ENCODE measurements around the gene RDM1.

Gene RDM1

DNA sequence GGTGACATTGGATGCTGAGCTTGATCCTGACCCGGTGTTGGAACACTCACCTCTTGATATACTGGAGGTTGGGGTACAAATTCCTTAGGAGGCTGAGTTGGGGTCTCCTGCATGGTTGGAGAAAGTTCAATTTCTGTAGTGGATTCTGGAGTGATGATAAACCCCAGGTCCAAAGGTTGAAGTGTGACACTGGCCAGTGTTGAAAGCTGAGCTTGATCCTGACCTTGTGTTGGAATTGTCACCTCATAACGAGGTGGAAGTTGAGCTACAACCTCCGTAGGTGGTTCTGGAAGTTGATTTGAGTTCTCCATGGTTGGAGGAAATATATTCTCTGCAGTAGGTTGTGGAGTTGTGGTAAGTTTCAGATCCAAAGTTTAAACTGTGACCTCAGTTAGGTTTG is 21.2 kb downstream of the RDM1 start:
- H3K4me3 ChIP-seq = no peak overlapping the region
- TF ChIP-seq, protein P1, sequence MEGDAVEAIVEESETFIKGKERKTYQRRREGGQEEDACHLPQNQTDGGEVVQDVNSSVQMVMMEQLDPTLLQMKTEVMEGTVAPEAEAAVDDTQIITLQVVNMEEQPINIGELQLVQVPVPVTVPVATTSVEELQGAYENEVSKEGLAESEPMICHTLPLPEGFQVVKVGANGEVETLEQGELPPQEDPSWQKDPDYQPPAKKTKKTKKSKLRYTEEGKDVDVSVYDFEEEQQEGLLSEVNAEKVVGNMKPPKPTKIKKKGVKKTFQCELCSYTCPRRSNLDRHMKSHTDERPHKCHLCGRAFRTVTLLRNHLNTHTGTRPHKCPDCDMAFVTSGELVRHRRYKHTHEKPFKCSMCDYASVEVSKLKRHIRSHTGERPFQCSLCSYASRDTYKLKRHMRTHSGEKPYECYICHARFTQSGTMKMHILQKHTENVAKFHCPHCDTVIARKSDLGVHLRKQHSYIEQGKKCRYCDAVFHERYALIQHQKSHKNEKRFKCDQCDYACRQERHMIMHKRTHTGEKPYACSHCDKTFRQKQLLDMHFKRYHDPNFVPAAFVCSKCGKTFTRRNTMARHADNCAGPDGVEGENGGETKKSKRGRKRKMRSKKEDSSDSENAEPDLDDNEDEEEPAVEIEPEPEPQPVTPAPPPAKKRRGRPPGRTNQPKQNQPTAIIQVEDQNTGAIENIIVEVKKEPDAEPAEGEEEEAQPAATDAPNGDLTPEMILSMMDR (IDR thresholded peaks at IDR 0.05) = no peak
- no peak for DNase-seq (ENCODE audit: low spot score)
- H3K27ac ChIP-seq = no peak overlapping the region

DNA sequence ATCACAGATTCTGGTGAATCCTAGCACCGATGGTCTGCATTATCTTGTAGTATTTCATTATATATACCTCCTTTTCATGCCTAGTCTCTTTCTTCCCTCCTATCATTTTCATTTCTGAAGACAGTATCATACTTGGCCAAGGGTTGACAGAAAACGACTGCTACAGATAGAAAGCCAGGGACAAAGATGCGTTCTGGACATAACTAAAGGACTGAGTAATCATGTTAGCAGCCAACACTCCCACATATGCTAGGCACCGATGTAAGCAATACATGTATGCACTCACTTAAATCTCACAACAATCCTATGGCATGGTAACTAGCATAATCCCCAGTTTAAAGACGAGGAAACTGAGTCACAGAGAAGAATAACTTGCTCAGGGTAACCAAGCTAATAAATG is 22.9 kb downstream of the RDM1 start:
- DNase-seq (ENCODE audit: low spot score) = no peak
- TF ChIP-seq, protein P1 (IDR thresholded peaks at IDR 0.05) = no peak
- Histone ChIP-seq H3K27ac (no peak overlapping the region), H3K4me3 (no peak overlapping the region)

DNA sequence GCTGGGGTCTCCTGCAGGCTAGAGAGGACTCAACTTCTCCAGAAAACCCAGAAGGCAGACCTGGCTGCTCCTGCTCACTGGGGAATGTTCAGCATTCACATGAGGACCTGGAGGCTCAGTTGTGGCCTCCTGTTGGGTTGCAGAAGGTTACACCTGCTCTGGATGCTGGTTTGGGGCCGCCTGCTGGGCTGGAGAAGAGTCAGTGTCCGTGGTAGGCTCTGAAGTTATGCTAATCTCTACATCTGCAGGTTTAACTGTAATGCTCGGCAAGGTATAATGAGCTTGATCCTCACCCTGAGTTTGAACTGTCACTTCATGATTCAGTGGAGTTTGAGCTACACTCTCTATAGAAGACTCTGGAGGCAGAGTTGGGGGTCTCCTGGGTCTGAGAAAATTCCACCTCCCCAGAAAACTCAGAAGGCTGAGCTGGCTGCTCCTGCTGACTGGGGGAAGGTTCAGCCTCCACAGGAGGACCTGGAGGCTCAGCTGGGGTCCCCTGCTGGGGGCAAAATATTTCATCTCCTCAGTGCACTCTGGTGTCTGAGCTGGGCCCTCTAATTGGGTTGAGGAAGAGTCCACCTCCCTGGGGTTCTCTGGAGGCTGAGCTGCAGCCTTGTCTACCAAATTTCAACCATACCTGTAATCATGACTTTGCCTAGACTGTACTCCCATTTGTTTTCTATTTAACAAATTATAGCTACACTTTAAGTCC is 23.5 kb downstream of the RDM1 start:
- no peak for DNase-seq (ENCODE audit: low spot score)
- Histone ChIP-seq H3K4me3 (no peak overlapping the region), H3K27ac (no peak overlapping the region)
- TF ChIP-seq, protein P1 (IDR thresholded peaks at IDR 0.05) = no peak

DNA sequence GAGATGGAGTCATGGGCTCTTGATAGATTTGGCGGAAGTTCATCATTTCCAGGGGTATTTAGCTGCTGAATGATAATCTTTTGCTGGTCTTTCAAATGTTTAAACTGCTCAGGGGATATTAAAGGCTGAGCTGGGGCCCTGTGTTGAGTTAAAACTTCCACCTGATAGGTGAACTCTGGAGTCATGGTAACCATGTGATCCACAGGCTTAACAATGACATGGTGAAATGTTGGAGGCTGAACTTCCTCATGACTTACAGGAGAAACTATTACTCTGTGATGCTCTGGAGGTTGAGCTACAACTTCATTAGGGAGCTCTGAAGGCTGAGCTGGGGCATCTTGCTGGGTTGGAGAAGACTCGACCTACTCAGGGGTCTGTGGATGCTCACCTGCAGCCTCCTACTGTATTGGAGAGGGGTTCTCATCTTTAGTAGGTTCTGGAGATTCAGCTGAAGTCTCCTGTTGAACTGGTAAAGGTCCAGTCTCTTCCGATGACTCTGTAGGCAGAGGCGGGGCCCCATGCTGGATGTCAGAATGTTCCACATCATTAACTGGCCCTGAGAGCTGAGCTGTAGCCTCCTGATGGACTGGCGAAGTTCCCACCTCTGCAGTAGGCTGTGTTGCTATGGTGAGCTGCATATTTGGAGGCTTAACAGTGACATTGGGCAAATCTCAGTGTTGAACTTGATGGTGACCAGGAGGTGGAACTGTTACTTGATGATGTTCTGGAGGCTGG is 24.2 kb downstream of the RDM1 start:
- Histone ChIP-seq H3K27ac (no peak overlapping the region), H3K4me3 (no peak overlapping the region)
- DNase-seq (ENCODE audit: low spot score) = no peak
- TF ChIP-seq, protein P1 (IDR thresholded peaks at IDR 0.05) = no peak

DNA sequence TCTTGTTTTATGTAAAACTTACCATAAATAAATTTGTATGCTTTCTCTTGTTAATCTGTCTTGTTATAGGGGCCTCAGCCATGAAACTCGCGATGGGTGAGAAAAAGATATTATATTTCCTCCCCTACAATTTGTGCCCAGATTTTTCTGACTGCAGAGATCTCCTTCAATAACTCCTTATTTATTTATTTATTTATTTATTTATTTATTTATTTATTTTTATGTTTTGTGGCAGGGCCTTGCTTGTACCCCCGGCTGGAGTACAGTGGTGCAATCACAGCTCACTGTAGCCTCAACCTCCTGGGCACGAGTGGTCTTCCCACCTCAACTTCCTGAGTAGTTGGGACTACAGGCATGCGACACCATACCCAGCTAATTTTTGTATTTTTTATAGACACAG is 27.1 kb downstream of the RDM1 start:
- DNase-seq (ENCODE audit: low spot score) = no peak
- Histone ChIP-seq H3K4me3 (no peak overlapping the region), H3K27ac (no peak overlapping the region)
- TF ChIP-seq, protein P1 (IDR thresholded peaks at IDR 0.05) = no peak

DNA sequence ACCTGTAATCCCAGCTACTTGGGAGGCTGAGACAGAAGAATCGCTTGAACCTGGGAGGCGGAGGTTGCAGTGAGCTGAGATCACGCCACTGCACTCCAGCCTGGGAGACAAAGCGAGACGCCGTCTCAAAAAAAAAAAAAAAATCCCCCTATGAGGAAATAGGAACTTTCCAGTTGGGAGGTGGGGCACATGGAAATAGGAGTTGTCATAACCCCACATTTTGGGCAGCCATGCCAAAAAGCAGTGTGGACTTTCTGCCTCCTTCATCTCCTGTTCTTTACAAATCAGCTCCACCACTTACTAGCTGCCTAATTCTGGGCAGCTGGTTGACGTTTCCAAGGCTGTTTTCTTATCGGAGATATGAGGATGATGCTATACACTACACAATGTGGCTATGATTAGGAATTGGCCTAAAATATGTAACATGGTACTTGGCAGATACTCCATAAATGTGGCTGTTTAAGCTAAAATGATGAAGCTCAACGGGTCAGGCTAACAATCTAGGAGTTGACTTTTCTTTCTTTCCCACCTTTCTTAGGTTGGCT is 28.9 kb downstream of the RDM1 start:
- no peak for DNase-seq (ENCODE audit: low spot score)
- TF ChIP-seq, protein P1 (IDR thresholded peaks at IDR 0.05) = no peak

More for the DNA sequence above, 28.9 kb downstream of the RDM1 start:
- H3K4me3 ChIP-seq = no peak overlapping the region
- H3K27ac ChIP-seq = no peak overlapping the region

Data from coronary artery (tissue), 2 donors.